C1 segment of cervical spinal cord (tissue), 14 donors: ENCODE measurements around the gene SLC46A3.
"Not testable (repeated sequence)": the region's sequence is repeated elsewhere in the genome, so short reads cannot be mapped to it uniquely, and the experiment has no call there.

Experiments
- DNase-seq, 14 donors: peaks; one replicate each; lab custom pipeline; 2025; lab: John Stamatoyannopoulos, UW

SLC46A3 gene, protein sequence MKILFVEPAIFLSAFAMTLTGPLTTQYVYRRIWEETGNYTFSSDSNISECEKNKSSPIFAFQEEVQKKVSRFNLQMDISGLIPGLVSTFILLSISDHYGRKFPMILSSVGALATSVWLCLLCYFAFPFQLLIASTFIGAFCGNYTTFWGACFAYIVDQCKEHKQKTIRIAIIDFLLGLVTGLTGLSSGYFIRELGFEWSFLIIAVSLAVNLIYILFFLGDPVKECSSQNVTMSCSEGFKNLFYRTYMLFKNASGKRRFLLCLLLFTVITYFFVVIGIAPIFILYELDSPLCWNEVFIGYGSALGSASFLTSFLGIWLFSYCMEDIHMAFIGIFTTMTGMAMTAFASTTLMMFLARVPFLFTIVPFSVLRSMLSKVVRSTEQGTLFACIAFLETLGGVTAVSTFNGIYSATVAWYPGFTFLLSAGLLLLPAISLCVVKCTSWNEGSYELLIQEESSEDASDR

DNA sequence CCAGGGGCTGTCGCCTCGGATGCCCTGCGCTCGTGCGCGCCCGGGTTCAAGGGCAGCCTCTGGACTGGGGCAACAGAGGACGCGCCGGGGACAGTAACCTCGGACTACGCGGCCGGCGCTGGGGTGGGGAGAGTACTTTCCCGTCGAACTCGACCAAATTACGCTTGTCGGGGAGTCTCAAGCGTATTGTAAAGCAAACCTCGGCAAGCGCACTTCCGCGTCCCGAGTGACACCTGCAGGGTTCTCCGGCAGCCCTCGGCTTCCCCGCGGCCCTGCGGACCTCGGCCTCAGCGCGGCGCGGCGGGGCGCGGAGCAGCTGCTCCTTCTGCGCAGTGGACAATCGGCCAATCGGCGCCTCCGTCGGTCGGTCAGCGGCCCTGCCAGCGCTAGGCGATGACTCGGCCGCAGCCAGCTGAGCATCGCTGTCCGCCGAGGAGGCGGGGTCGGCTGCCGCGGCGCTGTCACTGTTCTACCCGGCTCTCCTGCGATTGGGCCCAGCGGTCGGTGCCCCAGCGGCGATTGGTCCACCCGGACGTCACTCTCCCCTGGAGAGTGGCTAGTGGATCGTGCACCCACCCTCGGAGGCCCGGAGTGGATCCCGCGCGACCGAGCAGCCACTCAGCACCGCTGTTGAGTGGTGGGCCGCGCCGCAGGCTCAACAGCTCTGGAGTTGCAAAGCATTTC, at the start of gene SLC46A3:
SLC46A3 (minus strand) TSS at position 428 of the 684 bp plus-strand sequence. CDS start 972 bp downstream, outside the sequence.
- peak; percentile 77 to 98 (median 96) for DNase-seq

DNA sequence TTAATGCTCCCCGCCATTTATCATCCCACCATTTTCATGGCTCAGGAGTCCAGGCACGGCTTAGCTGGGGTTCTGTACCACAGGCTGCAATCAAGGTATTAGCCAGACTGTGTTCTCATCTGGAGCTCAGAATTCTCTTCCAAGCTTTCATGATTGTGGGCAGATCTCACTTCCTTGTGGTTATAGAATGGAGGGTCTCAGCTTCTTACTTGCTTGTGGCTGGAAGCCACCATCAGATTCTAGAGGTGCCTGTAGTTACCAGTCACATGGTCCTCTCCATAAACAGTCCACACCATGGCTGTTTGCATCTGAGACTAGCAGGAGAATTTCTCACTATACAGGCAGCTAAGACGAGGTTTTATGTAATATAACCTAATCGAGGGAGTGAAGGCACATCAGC, 45.1 kb upstream of the SLC46A3 start:
- DNase-seq = no peak

DNA sequence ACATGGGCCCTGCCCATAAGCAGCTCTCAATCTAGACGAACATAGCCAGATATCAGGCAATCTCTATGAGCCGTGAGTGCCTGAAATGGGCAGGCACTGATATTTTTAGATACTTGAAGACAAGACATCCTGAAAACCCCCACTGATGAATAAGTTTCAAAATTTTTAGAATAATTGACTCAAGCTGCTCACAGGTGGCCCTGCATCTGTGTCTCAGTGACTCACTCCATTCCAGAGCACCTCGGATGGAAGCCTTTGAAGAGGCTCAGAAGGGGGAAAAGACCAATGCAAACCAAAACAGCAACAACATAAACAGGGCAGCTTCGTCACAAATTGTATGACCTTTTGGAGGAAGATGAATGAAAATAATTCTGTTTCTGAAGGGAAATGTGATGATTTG, 42.8 kb upstream of the SLC46A3 start:
- DNase-seq = no peak

DNA sequence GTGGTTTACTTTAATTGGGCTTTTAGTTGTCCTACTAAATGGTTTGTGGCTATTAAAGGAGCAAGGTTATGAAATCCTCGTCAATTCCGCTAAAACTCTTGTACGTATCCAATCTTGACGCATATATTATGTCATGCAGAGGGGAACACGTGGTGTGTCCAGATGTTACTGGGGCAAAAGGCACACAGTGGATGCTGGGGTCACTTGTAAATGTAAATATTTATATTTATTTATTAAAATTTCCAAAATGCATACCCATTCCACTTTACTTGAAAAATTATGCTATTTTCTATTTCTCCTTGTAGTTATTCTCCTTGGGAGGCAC, 36.7 kb upstream of the SLC46A3 start:
- DNase-seq = no peak

DNA sequence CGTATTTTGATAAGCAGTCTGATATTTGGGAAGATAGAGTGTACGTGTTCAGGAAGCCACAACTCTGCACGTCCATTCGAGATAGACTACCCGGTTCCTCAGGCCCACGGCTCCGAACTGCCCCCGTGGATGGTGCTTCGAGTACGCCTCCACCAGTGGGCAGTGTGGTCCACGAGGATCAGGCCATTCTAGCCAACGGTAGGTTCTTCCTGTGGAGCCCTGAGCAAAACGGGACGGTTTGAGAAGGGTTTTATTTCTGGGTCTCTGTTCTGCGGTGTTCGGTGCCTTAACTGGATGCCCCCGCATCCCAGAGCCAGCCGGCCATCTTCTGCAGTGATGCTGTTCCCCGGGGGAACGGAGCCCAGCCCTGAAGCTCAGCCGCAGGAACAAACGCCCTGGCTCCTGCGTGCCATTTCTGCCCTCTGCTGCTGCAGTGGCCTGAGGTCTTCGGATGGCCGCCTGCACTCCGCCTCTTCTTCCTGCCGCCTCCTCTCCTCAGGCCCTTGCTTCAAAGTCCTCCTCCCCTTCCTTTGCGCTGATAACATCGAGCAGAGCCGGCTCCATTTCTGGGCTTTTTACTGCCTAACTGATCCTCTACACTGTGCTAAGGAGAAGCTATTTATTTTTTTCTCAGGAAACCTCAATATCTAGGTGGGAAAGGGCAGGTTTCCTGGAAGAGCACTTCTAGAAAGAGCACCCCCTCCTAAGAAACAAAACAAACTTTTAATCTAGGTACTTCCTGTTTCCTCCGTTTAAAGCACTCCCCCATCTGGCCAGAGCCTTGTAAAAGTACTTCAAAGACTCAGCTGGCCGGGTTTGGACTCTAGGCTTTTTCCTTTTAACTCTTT, 36.2 kb upstream of the SLC46A3 start:
- DNase-seq = peak in 1 of 14 donors; percentile 2

DNA sequence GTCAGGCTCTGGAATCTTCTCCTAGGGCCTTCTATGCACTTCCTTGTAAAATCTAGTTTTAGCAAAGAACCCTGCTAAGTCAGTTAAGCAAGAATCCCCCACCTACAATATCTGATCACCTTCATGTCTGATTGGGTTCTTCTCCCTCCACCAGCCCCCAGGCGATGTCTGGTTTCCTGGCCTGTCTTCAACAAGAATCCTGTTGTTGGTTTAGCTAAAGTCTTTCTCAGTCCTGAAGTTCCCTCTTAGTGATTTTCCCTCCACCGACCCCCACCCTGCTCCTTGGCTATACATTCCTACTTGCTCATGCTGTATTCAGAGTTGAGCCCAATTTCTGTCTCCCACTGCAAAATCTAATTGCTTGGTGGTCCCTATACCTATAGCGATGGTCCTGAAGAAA, 35.2 kb upstream of the SLC46A3 start:
- DNase-seq = no peak

DNA sequence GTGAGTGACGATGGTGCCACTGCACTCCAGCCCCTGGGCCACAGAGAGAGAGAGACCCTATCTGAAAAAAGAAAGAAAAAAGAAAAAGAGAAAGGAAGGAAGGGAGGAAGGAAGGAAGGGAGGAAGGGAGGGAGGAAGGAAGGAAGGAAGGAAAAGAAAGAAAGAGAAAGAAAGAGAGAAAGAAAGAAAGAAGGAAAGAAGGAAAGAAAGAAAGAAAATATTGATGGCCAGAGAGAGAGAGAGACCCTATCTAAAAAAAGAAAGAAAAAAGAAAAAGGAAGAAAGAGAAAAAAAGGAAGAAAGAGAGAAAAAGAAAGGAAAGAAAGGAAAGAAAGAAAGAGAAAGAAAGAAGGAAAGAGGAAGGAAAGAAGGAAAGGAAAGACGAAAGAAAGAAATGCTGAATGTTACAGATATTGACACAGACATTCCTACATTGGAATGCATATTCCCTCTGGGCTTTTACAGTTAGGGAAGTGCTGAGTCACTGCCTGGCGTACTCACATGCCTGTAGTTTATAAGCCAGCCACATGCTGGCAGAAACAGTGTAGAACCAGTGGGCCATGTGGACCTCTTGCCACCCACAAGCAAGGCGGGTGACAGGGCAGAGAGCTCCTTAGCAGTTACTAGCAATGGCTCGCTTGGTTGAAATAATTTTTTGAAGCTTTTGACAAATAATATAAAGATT, 34.6 kb upstream of the SLC46A3 start:
- no peak for DNase-seq

DNA sequence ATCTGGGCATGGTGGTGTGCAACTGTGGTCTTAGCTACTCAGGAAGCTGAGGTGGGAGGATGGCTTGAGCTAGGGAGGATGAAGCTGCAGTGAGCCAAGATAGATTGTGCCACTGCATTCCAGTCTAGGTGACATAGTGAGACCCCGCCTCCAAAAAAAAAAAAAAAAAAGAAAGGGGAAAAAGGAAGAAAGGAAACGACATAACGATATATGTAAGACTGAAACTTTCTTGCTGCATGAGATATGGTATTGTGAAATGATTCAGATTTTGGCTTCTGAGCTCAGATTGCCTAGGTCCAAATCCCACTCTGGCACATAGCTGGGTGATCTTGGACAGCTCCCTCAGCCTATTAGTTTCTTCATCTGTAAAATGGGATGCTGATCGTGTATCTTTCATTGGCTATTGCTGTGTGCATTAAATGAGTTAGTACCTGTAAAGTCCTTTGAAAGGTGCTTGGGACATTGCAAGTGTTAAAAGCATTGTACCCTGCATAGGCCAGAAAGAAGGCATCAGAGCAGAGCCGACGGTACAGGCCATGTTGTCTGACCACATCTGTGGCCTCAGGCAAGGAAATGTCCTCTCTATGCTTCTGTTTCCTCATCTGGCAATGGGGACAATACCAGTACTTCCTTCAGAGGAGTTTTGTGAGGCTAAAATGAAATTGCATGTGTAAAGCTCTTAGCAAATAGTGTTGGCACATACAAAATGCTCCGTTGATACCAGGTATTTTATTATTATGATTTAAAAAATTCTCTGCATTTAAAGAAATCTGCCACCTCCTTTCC, 32.6 kb upstream of the SLC46A3 start:
- DNase-seq = no peak

DNA sequence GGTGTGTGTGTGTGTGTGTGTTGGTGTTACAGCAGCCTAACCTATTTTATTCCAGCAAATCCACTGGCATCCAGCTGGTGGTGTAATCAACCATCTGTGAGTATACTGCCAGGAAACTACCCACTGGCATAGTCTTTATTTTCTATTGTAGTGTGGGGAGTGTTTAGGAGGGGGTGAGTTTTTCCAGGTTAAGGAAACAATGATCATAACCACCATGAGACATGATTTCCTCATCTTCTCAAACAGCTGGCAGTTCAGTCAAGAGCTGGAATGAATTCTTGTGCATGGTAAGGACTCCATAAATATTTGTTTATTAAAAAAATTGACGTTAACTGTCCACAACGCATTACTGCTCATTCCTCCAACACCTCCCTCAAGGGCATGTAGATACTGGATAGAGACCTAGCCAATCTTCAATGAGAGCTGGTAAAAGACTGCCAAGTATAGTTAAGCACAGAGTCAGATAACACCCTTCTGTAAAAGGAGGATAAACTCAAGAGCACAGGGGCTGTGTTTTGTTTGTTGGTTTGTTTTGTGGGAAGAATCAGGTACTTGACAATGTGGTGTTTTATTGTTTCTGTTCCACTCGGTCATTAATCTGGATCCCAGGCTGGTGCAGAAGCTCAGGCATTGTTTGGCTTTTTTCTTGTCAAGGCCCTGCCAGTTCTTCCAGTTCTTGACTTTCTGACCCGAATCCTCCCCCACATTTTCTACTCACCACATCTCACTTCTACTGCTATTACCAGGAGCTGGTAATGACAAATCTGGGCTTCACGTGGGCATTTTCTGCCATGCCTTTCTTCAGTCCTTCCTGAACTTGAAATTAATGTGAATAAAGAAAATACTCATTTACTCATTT, 31.6 kb upstream of the SLC46A3 start:
- no peak for DNase-seq

DNA sequence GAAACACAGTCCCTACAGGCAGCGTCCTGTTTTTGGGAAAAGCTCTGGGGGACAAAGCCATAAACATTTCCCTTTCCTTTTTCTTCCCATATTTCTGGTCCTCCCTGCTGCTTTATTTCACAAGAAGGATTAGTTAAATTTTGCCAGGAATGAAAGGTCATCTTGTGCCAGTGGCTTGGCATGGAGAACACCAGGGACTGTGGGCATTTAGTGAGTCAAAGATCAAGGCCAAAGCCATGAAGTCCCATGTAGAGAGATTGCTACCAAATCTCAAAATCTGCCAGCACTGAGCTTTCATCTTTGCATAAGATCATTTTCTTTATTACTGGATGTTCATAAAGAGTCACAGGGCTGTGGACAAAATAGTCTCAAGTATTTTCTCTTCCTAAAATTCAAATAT, 29.1 kb upstream of the SLC46A3 start:
- DNase-seq = no peak

DNA sequence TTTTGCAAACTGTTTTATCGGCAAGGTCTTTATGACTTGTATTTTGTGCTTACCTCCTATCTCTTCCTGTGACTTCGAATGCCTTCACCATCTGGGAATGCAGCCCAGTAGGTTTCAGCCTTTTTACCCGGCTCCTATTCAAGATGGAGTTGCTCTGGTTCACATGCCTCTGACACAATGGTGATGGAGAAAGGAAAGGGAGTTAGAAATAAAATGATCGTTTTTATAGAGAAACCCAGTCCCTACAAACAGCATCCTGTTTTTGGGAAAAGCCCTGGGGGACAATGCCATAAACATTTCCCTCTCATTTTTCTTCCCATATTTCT, 27.5 kb upstream of the SLC46A3 start:
- no peak for DNase-seq

DNA sequence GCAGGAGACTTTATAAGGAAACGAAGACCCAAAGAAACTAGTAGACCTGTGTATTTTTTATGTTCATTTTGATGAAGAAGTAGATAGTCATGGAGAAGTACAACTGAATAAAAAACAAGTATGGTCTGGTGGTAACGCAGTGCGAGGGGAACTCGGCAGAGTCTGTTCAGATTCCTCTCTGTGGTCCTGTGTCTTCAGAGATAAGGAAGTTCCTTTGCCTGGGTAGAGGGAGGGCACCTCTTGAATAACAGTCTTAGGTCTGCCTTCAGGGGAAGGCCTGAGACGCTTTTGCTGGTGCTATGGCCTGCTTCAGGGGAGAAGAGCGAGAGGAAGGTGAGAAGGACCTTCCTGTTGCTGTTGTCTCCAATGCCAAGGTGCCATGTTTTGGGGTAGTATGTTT, 25.9 kb upstream of the SLC46A3 start:
- peak in 1 of 14 donors; percentile 10 for DNase-seq

DNA sequence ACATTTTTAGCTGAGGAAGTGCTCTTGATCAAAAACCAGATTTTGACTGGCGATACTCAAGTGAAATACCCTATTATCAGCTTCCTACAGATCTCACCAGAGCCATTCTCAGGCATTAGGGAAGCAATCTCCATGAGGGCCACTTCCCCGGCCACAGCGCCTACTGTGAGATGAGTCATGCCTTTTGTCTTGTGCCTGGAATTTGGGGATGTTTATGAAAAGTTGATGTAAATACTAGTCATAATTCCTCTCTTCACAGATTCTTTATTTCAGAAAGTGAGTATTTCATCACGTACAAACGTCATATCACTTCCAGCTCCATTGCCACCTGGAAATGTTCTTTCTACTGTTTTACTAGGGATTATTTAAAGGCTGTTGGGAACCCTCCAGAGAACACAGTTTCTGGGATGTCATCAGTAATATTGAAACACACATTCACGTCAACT, 25.3 kb upstream of the SLC46A3 start:
- no peak for DNase-seq

DNA sequence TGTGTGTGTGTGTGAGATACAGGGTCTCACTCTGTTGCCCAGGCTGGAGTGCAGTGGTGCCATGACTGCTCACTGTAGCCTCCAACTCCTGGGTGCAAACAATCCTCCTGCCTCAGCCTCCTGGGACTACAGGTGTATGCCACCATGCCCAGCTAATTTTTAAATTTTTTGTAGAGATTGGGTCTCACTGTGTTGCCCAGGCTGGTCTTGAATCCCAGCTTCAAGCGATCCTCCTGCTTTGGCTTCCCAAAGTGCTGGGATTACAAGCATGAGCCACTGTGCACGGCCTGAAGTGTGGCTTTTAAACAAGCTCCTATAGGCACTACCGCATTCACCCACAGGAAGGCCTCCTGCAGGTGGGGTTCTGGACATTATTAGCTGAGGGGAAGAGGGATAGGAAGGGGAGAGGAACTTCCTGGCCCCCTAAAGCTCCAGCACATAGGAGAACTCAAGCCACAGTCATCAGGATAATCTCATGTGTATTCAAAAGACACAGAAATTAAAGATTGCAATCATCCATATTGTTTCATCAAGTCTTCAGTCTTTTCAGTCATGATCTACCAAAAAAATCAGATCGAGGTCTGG, 24.8 kb upstream of the SLC46A3 start:
- no peak for DNase-seq

DNA sequence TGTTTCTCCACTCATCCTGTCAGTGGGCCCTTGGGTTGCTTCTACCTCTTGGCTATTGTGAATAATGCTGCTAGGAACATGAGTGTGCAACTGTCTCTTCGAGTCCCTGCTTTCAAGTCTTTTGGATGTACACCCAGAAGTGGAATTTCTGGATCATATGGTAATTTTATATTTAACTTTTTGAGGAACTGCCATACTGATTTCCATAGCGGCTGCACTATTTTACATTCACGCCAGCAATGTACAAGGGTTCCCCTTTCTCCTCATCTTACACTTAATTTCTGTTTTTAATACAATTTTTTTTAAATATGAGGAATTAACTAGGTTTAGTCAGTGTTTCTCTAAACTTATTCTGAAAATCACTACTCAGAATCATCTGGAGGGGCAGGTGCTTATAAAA, 24.2 kb upstream of the SLC46A3 start:
- no peak for DNase-seq

DNA sequence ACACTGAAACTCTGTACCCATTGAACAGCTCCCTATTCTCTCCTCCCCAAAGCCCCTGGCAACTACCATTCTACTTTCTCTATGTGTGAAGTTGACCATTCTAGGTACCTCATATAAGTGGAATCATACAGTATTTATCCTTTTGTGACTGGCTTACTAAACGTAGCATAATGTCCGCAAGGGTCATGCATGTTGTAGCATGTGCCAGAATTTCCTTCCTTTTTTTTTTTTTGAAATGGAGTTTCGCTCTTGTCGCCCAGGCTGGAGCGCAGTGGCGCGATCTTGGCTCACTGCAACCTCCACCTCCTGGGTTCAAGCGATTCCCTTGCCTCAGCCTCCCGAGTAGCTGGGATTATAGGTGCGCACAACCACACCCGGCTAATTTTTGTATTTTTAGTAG, 23.7 kb upstream of the SLC46A3 start:
- not testable (repeated sequence) for DNase-seq

DNA sequence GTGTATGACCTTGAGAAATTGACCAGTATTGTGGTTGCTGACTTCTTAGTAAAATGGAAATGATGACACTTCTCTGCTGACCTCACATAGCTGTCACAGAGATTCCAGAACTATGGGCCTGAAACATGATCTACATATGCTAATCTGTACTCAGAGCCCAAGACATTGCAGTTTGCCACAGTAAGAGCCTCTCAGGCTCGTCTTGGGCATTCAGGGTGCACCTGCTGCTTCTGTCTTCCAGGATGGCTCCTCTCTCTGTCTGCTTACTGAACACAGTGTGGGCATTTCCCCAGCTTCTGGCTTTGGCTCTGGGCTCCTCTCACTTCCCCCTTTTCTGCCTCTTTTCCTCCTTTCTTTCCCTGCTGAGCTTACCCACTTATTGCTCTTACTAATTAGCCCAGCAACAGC, 22.3 kb upstream of the SLC46A3 start:
- DNase-seq = no peak

DNA sequence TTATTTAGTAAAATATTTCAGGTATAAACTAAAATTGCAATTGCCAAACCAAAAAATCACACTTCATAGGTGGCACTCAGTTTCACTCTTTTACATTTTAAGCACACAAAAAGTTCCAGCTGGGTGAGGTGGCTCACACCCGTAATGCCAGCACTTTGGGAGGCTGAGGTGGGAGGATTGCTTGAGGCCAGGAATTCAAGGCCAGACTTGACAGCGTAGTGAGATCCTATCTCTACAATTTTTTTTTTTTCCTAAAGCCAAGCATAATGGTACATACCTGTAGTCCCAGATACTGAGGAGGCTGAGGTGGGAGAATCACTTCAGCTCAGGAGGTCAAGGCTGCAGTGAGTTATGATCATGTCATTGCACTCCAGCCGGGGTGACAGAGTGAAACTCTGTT, 20.6 kb upstream of the SLC46A3 start:
- no peak for DNase-seq

DNA sequence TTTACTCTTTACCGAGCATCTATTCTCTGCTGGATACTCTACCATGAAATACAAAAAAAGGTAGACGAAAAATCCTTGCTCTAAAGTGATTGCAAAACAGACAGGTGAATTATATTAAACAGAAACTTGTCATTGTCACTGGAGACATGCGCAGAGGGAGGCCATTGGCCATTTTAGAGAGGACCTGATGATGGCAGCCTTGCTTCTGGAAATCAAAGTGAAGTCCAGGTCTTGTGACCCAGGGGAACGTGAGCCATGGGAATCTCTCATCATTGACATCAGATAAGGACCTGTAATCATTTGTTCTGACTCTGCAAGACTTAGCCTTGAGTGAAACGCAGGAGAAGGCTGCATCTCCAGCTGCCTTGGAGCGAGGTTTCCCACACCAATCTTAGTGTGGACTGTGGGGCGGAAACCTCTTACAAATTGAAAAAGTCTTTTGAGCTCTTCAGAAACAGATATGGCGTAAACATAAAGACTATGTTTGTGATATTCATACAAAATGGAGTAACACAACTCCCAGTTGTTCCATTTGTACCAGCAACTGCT, 16.8 kb upstream of the SLC46A3 start:
- no peak for DNase-seq
